HG02798 (cell line): ENCODE data around the gene NPIPA1.
A peak's percentile ranks its signal among the peaks of the same experiment; 100 is the strongest.
"Not testable (repeated sequence)": the region's sequence is repeated elsewhere in the genome, so short reads cannot be mapped to it uniquely, and the experiment has no call there.

Experiments used
- ATAC-seq: cut with Tn5 transposase; IDR thresholded peaks from one replicate; pipeline ENCODE4 v1.9.1; 2021; ENCODE audit warnings: mild to moderate bottlenecking; ENCODE audit not compliant: unreplicated experiment, poor library complexity

The NPIPA1 gene

GRCh38 chr16:14929176-14929575 is 8.1 kb upstream of the NPIPA1 start:
- ATAC-seq, result not testable (repeated sequence)

- ATAC-seq, result not testable (repeated sequence)
Measured at GRCh38 chr16:14930246-14930645, 7.0 kb upstream of the NPIPA1 start.

DNA sequence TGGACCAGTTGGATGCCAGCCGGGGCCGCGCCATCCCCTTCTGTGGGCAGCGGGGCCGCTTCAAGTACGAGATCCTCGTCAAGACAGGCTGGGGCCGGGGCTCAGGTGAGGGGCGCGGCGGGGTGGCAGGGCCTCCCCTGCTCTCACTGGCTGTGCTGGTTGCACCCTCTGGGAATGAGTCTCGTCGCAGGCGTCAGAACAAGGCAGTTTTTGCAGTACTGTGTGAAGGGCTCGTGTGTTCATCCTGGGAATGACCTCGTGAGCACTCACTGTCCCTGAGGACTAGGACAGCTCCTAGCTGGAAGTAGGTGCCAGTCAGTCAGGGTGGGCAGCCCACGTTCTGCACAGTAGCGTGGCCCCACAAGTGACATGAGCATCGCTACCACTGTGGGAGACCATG is 6.3 kb upstream of the NPIPA1 start:
- not testable (repeated sequence) for ATAC-seq

- ATAC-seq, result not testable (repeated sequence)
Measured at GRCh38 chr16:14932581-14933375, 4.5 kb upstream of the NPIPA1 start.

- ATAC-seq, result not testable (repeated sequence)
Measured at GRCh38 chr16:14937994-14938393, 751 bp downstream of the NPIPA1 start.

GRCh38 chr16:14942686-14943085 is 5.4 kb downstream of the NPIPA1 start:
- not testable (repeated sequence) for ATAC-seq

DNA sequence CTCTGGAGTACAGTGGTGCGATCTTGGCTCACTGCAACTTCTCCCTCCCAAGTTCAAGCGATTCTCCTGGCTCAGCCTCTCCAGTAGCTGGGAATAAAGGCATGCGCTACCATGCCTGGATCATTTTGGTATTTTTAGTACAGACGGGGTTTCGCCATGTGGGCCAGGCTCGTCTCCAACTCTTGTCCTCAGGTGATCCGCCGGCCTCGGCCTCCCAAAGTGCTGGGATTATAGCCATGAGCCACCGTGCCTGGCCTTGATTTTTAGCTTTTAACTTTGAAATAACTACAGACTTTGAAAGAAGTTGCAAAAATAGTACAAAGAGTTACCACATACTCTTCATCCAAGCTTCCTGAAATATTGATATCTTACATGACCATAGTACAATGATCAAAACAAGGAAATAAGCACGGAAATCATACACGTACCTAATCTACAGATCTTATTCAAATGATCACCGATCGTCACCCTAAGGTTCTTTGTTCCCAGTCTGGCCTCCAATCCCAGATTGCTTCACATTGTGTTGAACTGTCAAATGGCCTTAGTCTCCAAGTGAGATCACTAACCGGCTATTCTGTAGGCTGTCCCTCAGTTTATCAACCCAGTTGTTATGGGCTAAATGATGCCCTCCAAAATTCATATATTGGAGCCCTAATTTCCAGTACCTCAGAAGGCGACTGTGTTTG is 18.4 kb downstream of the NPIPA1 start:
- ATAC-seq, result no peak

GRCh38 chr16:14957576-14958322 is 20.5 kb downstream of the NPIPA1 start:
- no peak for ATAC-seq

- no peak for ATAC-seq
Measured at GRCh38 chr16:14958323-14958600, 21.0 kb downstream of the NPIPA1 start.

DNA sequence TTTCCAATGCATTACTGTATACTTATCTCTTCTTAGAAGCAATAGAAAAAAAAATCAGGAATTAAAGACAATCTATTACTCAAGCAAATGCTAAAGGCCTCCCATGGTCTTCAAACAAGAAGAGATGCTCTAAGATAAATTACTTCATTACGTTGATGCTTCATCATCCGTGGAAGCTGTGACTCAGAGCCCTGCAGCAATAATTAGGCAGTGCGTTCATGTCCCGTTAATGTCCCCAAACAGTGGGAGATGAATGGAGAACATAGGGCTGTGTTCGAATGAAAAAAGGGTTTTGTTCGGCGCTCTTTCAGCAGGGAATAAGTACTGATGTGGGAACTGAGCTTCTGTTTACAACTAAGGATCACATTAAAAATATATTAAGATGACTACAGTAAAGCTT is 21.7 kb downstream of the NPIPA1 start:
- no peak for ATAC-seq

- no peak for ATAC-seq
Measured at GRCh38 chr16:14961405-14962186, 24.4 kb downstream of the NPIPA1 start.

DNA sequence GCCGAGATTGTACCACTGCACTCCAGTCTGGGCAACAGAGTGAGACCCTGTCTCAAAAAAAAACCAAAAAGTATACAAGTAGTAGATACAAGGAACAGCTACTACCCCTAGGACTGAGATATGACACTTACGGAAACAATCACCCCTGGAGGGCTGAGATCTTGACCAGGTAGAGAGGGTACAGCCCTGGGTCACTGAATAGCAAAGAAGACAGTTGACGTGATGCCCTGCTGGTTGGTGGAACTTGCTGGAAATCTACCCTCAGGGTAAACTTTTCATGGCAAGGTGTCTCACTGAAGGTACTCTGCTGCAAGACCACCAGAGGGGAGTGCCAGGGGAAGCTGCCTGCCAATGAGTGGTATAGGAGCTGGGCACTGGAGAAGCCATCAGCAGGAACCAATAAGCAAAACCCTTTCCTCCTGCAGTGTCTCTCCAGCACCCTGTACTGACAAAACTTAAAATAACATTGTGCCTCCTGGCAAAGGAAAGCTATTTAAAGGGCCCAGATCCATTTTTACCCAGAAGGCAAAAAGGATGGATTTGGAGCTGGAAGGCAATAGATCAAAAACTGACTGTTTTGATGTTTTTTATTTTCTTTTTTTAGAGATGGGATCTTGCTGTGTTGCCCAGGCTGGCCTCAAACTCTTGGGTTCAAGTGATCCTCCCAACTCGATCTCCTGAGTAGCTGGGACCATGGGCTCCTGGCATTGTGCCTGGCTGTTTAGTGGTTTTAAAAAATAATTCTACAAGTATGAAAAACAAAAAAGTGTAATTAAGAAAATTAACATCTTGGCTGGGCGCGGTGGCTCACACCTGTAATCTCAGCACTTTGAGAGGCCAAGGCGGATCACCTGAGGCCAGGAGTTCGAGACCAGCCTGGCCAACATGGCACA is 26.3 kb downstream of the NPIPA1 start:
- ATAC-seq, result no peak

DNA sequence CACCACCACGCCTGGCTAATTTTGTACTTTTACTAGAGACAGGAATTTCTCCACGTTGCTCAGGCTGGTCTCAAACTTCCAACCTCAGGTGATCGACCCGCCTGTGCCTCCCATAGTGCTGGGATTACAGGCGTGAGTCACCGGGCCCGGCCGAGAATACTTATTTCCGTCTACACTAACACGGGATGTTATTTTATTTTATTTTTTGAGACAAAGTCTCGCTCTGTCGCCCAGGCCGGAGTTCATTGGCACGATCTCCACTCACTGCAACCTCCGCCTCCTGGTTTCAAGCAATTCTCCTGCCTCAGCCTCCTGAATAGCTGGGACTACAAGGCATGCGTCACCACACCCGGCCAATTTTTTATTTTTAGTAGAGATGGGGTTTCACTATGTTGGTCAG is 28.1 kb downstream of the NPIPA1 start:
- no peak for ATAC-seq

DNA sequence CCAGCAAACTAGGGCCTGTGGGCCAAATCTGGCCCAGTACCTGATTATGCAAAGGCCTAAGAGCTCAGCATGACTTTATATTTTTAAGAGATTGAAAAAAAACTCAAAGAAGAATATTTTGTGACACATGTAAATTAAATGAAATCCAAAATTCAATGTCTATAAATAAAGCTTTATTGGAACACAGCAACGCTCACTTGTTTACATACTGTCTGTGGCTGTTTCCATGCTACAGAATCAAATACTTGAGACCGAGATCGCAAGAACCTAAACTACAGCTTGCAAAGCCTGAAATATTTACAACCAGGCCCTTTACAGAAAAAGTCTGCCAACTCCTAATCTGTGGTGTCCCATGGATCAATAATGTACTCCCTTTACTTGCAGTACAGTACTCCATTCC is 32.6 kb downstream of the NPIPA1 start:
- not testable (repeated sequence) for ATAC-seq

GRCh38 chr16:14971621-14972228 is 34.5 kb downstream of the NPIPA1 start:
- ATAC-seq, result not testable (repeated sequence)

DNA sequence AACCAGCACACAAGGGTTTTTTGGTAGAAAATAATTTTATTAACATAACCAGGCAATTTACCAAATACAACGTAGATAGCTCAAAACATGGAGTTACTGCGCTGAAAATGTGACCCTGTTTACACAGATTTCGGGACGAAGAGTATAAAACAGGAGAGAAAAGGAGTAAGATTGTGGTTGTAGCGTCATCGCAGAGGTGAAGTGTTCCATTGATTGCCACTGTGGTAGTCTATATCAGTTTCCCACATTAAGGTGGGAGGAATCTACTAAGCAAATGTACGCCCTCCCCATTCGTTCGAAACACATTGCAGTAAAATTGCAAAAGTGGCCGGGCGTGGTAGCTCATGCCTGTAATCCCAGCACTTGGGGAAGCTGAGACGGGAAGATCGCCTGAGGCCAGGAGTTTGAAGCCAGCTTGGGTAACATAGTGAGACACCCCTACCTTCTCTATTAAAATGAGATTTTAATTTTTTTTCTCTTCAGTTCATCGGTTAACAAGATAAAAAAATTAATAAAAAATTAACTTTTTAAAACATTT is 36.6 kb downstream of the NPIPA1 start:
- ATAC-seq, result not testable (repeated sequence)

GRCh38 chr16:14974331-14974655 is 37.0 kb downstream of the NPIPA1 start:
- ATAC-seq, result not testable (repeated sequence)

- ATAC-seq, result peak; percentile 97
Measured at GRCh38 chr16:14974656-14975417, 37.6 kb downstream of the NPIPA1 start, which contains the start of gene PDXDC1. Gene PDXDC1 (plus strand): TSS chr16:14975026. CDS start chr16:14975200, 174 bp downstream.
